HG03565 (cell line): ENCODE measurements around the gene C12orf50.
A peak's percentile ranks its signal among the peaks of the same experiment; 100 is the strongest.
"Not testable (repeated sequence)": the region's sequence is repeated elsewhere in the genome, so short reads cannot be mapped to it uniquely, and the experiment has no call there.

Experiments used
- ATAC-seq: cut with Tn5 transposase; IDR thresholded peaks from one replicate; pipeline ENCODE4 v1.9.1; 2021; ENCODE audit warnings: mild to moderate bottlenecking, moderate library complexity; ENCODE audit not compliant: unreplicated experiment

The C12orf50 gene

GRCh38 chr12:87991483-87991882 is 37.7 kb downstream of the C12orf50 start:
- peak; percentile 54 for ATAC-seq

GRCh38 chr12:87988534-87988933 is 40.7 kb downstream of the C12orf50 start:
- no peak for ATAC-seq

GRCh38 chr12:87985069-87985675 is 44.0 kb downstream of the C12orf50 start:
- ATAC-seq: no peak

GRCh38 chr12:87982208-87982607 is 47.0 kb downstream of the C12orf50 start:
- ATAC-seq: no peak

GRCh38 chr12:87981495-87981894 is 47.7 kb downstream of the C12orf50 start:
- ATAC-seq: no peak

GRCh38 chr12:87975879-87976278 is 53.3 kb downstream of the C12orf50 start:
- no peak for ATAC-seq

- ATAC-seq: no peak
Observed at GRCh38 chr12:87967871-87968270, 61.3 kb downstream of the C12orf50 start.

GRCh38 chr12:87960566-87960965 is 68.6 kb downstream of the C12orf50 start:
- ATAC-seq: no peak

GRCh38 chr12:87954028-87954427 is 75.2 kb downstream of the C12orf50 start:
- ATAC-seq: not testable (repeated sequence)

GRCh38 chr12:87953256-87953860 is 75.8 kb downstream of the C12orf50 start:
- ATAC-seq: peak; percentile 53

- ATAC-seq: no peak
Observed at GRCh38 chr12:87952850-87953249, 76.4 kb downstream of the C12orf50 start.

- no peak for ATAC-seq
Observed at GRCh38 chr12:87952223-87952622, 77.0 kb downstream of the C12orf50 start.

GRCh38 chr12:87943762-87944161 is 85.4 kb downstream of the C12orf50 start:
- no peak for ATAC-seq

- ATAC-seq: no peak
Observed at GRCh38 chr12:87943023-87943422, 86.2 kb downstream of the C12orf50 start.

- ATAC-seq: no peak
Observed at GRCh38 chr12:87939182-87939581, 90.0 kb downstream of the C12orf50 start.

- ATAC-seq: no peak
Observed at GRCh38 chr12:87935216-87935615, 94.0 kb downstream of the C12orf50 start.

GRCh38 chr12:87933991-87934390 is 95.2 kb downstream of the C12orf50 start:
- no peak for ATAC-seq

- no peak for ATAC-seq
Observed at GRCh38 chr12:87931812-87932211, 97.4 kb downstream of the C12orf50 start.

- no peak for ATAC-seq
Observed at GRCh38 chr12:87930627-87931026, 98.6 kb downstream of the C12orf50 start.
